ENCODE measurements around the gene DCXR.
"Not testable (repeated sequence)": the region's sequence is repeated elsewhere in the genome, so short reads cannot be mapped to it uniquely, and the experiment has no call there.

DCXR gene

DNA sequence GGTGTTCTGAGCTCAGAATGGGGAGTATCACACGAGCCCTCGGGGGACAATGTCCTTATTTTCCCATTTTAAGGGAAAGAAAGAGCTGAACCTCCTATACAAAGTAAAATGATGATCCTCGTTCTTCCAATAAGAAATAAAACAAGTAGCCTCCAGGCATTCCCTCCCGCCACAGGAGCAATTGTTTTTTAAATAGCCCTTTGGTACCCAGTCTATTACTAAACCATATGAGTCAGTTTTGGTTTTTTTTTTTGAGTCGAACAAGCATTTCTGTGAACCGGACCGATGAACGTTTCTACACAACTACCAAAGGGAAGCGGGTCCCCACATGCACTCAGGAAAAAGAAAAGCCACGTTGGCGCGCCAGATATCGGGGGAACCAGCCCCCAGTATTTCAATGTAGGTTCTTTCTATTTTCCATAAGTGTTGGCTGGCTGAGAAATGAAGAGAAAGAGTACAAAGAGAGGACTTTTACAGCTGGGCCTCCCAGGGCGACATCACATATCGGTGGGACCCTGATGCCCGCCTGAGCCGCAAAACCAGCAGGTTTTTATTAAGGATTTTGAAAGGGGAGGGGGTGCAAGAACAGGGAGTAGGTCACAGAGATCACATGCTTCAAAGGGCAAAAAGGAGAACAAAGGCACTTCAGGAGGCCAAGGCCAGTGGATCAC, 3.8 kb upstream of the DCXR start:
- no peak overlapping the region for H3K4me3 ChIP-seq (ENCODE audit: low read depth in 1 of 2, low read length in 2 of 2)
- no peaks in the 10 kb centered on the region for H3K27me3 ChIP-seq (ENCODE audit: insufficient read depth, low read length, poor library complexity)
- ATAC-seq (ENCODE audit: insufficient read depth, low read depth) (no peak), DNase-seq (no peak)
- no peak overlapping the region for H3K4me2 ChIP-seq (ENCODE audit: insufficient read depth, low read length)
- no peaks in the 10 kb centered on the region for H3K9me3 ChIP-seq (ENCODE audit: insufficient read depth, low read length, severe bottlenecking)
- peaks cover 8% of the 10 kb centered on the region for H3K79me2 ChIP-seq (ENCODE audit: insufficient read depth, low read length)
- no peak overlapping the region for H3K27ac ChIP-seq (ENCODE audit: low read length)
- peaks cover 7% of the 10 kb centered on the region for H4K20me1 ChIP-seq (ENCODE audit: insufficient read depth, low read length)
- H3K4me1 ChIP-seq (ENCODE audit: insufficient read depth, low read length) = peaks cover 14% of the 10 kb centered on the region
- no peak overlapping the region for H2AFZ ChIP-seq (ENCODE audit: low read depth, low read length)
- no peak overlapping the region for H3K9ac ChIP-seq (ENCODE audit: low read depth, low read length)
- TF ChIP-seq, protein P1, sequence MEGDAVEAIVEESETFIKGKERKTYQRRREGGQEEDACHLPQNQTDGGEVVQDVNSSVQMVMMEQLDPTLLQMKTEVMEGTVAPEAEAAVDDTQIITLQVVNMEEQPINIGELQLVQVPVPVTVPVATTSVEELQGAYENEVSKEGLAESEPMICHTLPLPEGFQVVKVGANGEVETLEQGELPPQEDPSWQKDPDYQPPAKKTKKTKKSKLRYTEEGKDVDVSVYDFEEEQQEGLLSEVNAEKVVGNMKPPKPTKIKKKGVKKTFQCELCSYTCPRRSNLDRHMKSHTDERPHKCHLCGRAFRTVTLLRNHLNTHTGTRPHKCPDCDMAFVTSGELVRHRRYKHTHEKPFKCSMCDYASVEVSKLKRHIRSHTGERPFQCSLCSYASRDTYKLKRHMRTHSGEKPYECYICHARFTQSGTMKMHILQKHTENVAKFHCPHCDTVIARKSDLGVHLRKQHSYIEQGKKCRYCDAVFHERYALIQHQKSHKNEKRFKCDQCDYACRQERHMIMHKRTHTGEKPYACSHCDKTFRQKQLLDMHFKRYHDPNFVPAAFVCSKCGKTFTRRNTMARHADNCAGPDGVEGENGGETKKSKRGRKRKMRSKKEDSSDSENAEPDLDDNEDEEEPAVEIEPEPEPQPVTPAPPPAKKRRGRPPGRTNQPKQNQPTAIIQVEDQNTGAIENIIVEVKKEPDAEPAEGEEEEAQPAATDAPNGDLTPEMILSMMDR (IDR thresholded peaks at IDR 0.05; ENCODE audit: borderline replicate concordance, extremely low read depth, low read length, poor library complexity, severe bottlenecking) = no peak
- TF ChIP-seq EZH2 (IDR thresholded peaks at IDR 0.05; ENCODE audit: borderline replicate concordance, low read depth, low read length, severe bottlenecking) = no peak
- peaks cover 4% of the 10 kb centered on the region; the same call in 1 of the 2 replicates for H3K36me3 ChIP-seq (ENCODE audit: insufficient read depth, low read length)

DNA sequence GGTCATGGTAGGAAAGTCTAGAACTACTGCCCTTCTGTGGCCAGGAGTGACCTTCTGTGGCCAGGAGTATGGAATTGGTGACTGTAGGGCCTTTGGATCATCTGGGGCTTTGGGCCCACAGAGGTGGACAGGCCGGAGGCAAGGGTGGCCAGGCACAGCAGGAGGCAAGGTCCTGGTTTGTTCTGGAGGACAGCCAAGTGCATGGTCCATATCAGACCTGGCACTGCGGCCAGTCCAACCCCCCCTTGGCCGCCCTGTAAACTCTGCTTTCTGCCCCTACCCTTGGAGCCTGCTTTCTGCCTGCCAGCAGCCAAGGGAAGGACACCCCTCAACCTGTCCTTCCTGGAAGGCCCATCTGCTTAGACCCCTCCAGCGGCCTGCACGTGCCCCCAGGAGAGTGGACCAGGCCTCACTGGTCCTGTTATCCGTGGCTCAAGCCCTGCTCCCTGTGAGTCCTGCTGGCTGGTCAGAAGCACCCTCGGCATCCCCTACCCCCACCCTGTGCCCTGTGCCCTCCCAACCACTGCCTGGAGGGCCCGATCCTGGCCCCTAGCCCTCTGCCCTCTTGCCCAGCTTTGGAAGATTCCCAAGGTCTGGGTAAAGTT, 2.3 kb upstream of the DCXR start:
- peaks cover 18% of the 10 kb centered on the region for H3K36me3 ChIP-seq (ENCODE audit: insufficient read depth, low read length)
- DNase-seq (no peak), ATAC-seq (ENCODE audit: insufficient read depth, low read depth) (no peak)
- H2AFZ ChIP-seq (ENCODE audit: low read depth, low read length) = no peak overlapping the region
- no peaks in the 10 kb centered on the region for H3K27me3 ChIP-seq (ENCODE audit: insufficient read depth, low read length, poor library complexity)
- H4K20me1 ChIP-seq (ENCODE audit: insufficient read depth, low read length) = peaks cover 18% of the 10 kb centered on the region
- H3K4me2 ChIP-seq (ENCODE audit: insufficient read depth, low read length) = no peak overlapping the region
- H3K27ac ChIP-seq (ENCODE audit: low read length) = no peak overlapping the region
- no peak for TF ChIP-seq EZH2 (IDR thresholded peaks at IDR 0.05; ENCODE audit: borderline replicate concordance, low read depth, low read length, severe bottlenecking)
- TF ChIP-seq, protein P1 (IDR thresholded peaks at IDR 0.05; ENCODE audit: borderline replicate concordance, extremely low read depth, low read length, poor library complexity, severe bottlenecking) = no peak
- H3K4me1 ChIP-seq (ENCODE audit: insufficient read depth, low read length) = peaks cover 23% of the 10 kb centered on the region
- peaks cover 11% of the 10 kb centered on the region for H3K79me2 ChIP-seq (ENCODE audit: insufficient read depth, low read length)
- H3K4me3 ChIP-seq (ENCODE audit: low read depth in 1 of 2, low read length in 2 of 2) = no peak overlapping the region
- H3K9ac ChIP-seq (ENCODE audit: low read depth, low read length) = no peak overlapping the region
- no peaks in the 10 kb centered on the region for H3K9me3 ChIP-seq (ENCODE audit: insufficient read depth, low read length, severe bottlenecking)

DNA sequence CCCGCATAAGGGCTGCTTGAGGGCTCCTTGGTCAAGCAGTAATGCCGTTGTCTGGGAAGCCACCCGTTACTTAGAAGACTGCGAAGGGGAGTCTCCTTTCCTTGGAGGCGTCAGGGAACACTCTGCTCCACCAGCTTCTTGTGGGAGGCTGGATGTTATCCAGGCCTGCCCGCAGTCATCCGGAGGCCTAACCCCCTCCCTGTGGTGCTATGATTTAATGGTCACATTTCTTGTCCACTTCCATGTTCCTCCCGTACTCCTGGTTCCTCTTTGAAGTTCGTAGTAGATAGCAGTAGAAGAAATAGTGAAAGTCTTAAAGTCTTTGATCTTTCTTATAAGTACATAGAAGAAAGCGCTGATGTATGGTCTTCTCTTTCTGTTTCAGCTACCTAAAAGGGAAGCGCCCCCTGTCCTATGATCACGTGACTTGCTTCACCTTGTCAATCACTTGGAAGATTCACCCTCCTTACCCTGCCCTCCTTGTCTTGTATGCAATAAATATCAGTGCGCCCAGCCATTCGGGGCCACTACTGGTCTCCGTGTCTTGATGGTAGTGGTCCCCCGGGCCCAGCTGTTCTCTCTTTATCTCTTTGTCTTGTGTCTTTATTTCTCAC, 1.4 kb upstream of the DCXR start:
- not testable (repeated sequence) for H3K9me3 ChIP-seq (ENCODE audit: insufficient read depth, low read length, severe bottlenecking); H3K9ac ChIP-seq (ENCODE audit: low read depth, low read length); H3K27me3 ChIP-seq (ENCODE audit: insufficient read depth, low read length, poor library complexity); ATAC-seq (ENCODE audit: insufficient read depth, low read depth); H3K4me3 ChIP-seq (ENCODE audit: low read depth in 1 of 2, low read length in 2 of 2); H3K4me2 ChIP-seq (ENCODE audit: insufficient read depth, low read length); H3K27ac ChIP-seq (ENCODE audit: low read length); H2AFZ ChIP-seq (ENCODE audit: low read depth, low read length); DNase-seq
- H3K36me3 ChIP-seq (ENCODE audit: insufficient read depth, low read length) = peaks cover 23% of the 10 kb centered on the region
- peaks cover 23% of the 10 kb centered on the region for H3K4me1 ChIP-seq (ENCODE audit: insufficient read depth, low read length)
- peaks cover 21% of the 10 kb centered on the region for H4K20me1 ChIP-seq (ENCODE audit: insufficient read depth, low read length)
- peaks cover 11% of the 10 kb centered on the region for H3K79me2 ChIP-seq (ENCODE audit: insufficient read depth, low read length)

DNA sequence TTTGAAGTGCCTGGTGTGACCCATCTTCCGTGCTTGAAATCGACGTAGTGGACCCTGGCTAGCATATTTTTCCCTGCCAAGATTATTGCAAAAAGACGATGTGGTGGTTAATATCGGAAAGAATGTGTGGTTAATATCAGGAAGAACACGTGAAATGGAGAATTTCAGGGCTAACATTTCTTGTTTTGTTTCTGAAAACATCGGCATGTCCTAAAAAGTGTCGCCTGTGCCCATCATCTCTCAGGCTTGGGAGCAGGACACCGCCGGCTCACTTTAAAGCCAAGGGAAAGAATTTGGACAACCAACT, 345 bp upstream of the DCXR start:
- H4K20me1 ChIP-seq (ENCODE audit: insufficient read depth, low read length) = peaks cover 26% of the 10 kb centered on the region
- H3K9ac ChIP-seq (ENCODE audit: low read depth, low read length) = peak overlapping the region; percentile 74
- peaks cover 11% of the 10 kb centered on the region for H3K79me2 ChIP-seq (ENCODE audit: insufficient read depth, low read length)
- no peak for TF ChIP-seq EZH2 (IDR thresholded peaks at IDR 0.05; ENCODE audit: borderline replicate concordance, low read depth, low read length, severe bottlenecking)
- TF ChIP-seq, protein P1 (IDR thresholded peaks at IDR 0.05; ENCODE audit: borderline replicate concordance, extremely low read depth, low read length, poor library complexity, severe bottlenecking) = no peak
- no peaks in the 10 kb centered on the region for H3K9me3 ChIP-seq (ENCODE audit: insufficient read depth, low read length, severe bottlenecking)
- H3K27me3 ChIP-seq (ENCODE audit: insufficient read depth, low read length, poor library complexity) = no peaks in the 10 kb centered on the region
- no peak for ATAC-seq (ENCODE audit: insufficient read depth, low read depth)
- H3K27ac ChIP-seq (ENCODE audit: low read length) = peak overlapping the region; percentile 71
- peaks cover 26% of the 10 kb centered on the region for H3K4me1 ChIP-seq (ENCODE audit: insufficient read depth, low read length)
- H3K4me2 ChIP-seq (ENCODE audit: insufficient read depth, low read length) = peak overlapping the region; percentile 85
- H2AFZ ChIP-seq (ENCODE audit: low read depth, low read length) = peak overlapping the region; percentile 99
- H3K36me3 ChIP-seq (ENCODE audit: insufficient read depth, low read length) = peaks cover 28% of the 10 kb centered on the region
- DNase-seq = no peak
- peak overlapping the region in 1 of 2 experiments; percentile 68; a peak in 2 of 4 replicates for H3K4me3 ChIP-seq (ENCODE audit: low read depth in 1 of 2, low read length in 2 of 2)
